SK-N-SH (cell line): Measurements from ENCODE around the gene OR51G1. TPM values are rescaled to one million over a fixed set of nuclear protein-coding genes. Genes with fewer than 3 reads are reported as not detected.

Experiments
- CTCF ChIA-PET: fragments of 300-600, 350-600 bp; formaldehyde crosslinking; extraction: SDS; loops from one replicate; lab custom pipeline; 2021; lab: Yijun Ruan, JAX
- POLR2A ChIA-PET: fragments of 350-600 bp; sonication (Branson Sonifier 250); formaldehyde crosslinking; extraction: SDS; loops from one replicate; lab custom pipeline; 2020; ENCODE audit warnings: antibody characterized with exemption, inconsistent platforms; lab: Yijun Ruan, JAX
- DNase-seq: peaks from one replicate; pipeline ENCODE4 v3.0.0; 2012
- H2AFZ ChIP-seq: fragments of 200-600 bp; sonication (generic); 2 replicates; pipeline ENCODE4 v1.8.1; 2016; ENCODE audit warnings: antibody characterized with exemption, mild to moderate bottlenecking, low read depth
- H3F3A ChIP-seq: fragments of 200-600 bp; sonication (generic); replicated peaks from 2 replicates; pipeline ENCODE3; 2016; ENCODE audit warnings: antibody characterized with exemption, mild to moderate bottlenecking; ENCODE audit not compliant: insufficient read depth
- H3K27ac ChIP-seq, 2 experiments: fragments of 200-500 bp in 1 of 2; fragments of 200-600 bp in 1 of 2; sonication (Bioruptor generic) in 1 of 2; sonication (generic), shearing (Covaris generic) in 1 of 2; 2 replicates each; pipeline versions ENCODE4 v1.5.1 to v1.6.1; 2014 to 2016; ENCODE audit warnings: low read depth in 2 of 2, inconsistent platforms in 1 of 2, low read length in 1 of 2, mild to moderate bottlenecking in 1 of 2, mixed read lengths in 1 of 2
- H3K27me3 ChIP-seq: fragments of 200-600 bp; sonication (generic), shearing (Covaris generic); 2 replicates; pipeline ENCODE4 v1.6.1; 2016; ENCODE audit warnings: mixed run types; ENCODE audit not compliant: insufficient read depth
- H3K36me3 ChIP-seq, 2 experiments: fragments of 200-500 bp in 1 of 2; fragments of 200-600 bp in 1 of 2; sonication (Bioruptor generic) in 1 of 2; sonication (generic) in 1 of 2; replicated peaks in 1 of 2; 2 replicates each; pipeline versions ENCODE3 to v1.5.1; 2014 to 2016; ENCODE audit warnings: low read length in 1 of 2, mild to moderate bottlenecking in 1 of 2; ENCODE audit not compliant: insufficient read depth in 2 of 2, control insufficient read depth in 1 of 2
- H3K4me1 ChIP-seq, 2 experiments: fragments of 200-500 bp in 1 of 2; fragments of 200-600 bp in 1 of 2; sonication (Bioruptor generic) in 1 of 2; sonication (generic), shearing (Covaris generic) in 1 of 2; 2 replicates each; pipeline versions ENCODE4 v1.5.1 to v1.6.1; 2014 to 2016; ENCODE audit warnings: low read depth in 1 of 2, low read length in 1 of 2, mixed run types in 1 of 2; ENCODE audit not compliant: insufficient read depth in 2 of 2, control insufficient read depth in 1 of 2
- H3K4me2 ChIP-seq: fragments of 200-600 bp; sonication (generic), shearing (Covaris generic); 2 replicates; pipeline ENCODE4 v1.6.1; 2017; ENCODE audit warnings: mixed run types
- H3K4me3 ChIP-seq, 2 experiments: fragments of 200-500 bp in 1 of 2; fragments of 200-600 bp in 1 of 2; sonication (Bioruptor generic) in 1 of 2; sonication (generic), shearing (Covaris generic) in 1 of 2; 2 replicates each; pipeline versions ENCODE4 v1.5.1 to v1.8.1; 2014 to 2016; ENCODE audit warnings: low read depth in 2 of 2, inconsistent platforms in 1 of 2, low read length in 1 of 2, mild to moderate bottlenecking in 1 of 2, mixed read lengths in 1 of 2, moderate library complexity in 1 of 2
- H3K79me2 ChIP-seq: fragments of 200-600 bp; sonication (generic); 2 replicates; pipeline ENCODE4 v1.8.1; 2017; ENCODE audit warnings: mild to moderate bottlenecking; ENCODE audit not compliant: insufficient read depth
- H3K9ac ChIP-seq: fragments of 200-600 bp; sonication (generic); 2 replicates; pipeline ENCODE4 v1.6.1; 2017; ENCODE audit warnings: mixed run types
- H3K9me2 ChIP-seq: fragments of 200-600 bp; sonication (generic); 2 replicates; pipeline ENCODE4 v1.6.1; 2017; ENCODE audit warnings: mixed run types
- H3K9me3 ChIP-seq: fragments of 200-600 bp; sonication (generic); 2 replicates; pipeline ENCODE4 v1.6.1; 2017; ENCODE audit warnings: mixed run types, mild to moderate bottlenecking, moderate library complexity
- H4K20me1 ChIP-seq: fragments of 200-600 bp; sonication (generic); 2 replicates; pipeline ENCODE4 v1.6.1; 2017; ENCODE audit warnings: mild to moderate bottlenecking, mixed run types; ENCODE audit not compliant: insufficient read depth
- ELF1 ChIP-seq: IDR thresholded peaks from 2 replicates; pipeline ENCODE4 v1.4.0; 2012
- EZH2phosphoT487 ChIP-seq: fragments of 200-600 bp; sonication (generic); IDR thresholded peaks from 2 replicates; pipeline ENCODE4 v1.6.1; 2017; ENCODE audit warnings: low read depth, mixed run types, mild to moderate bottlenecking, antibody characterized with exemption, moderate library complexity, borderline replicate concordance
- FOSL2 ChIP-seq: IDR thresholded peaks from 2 replicates; pipeline ENCODE4 v1.4.0; 2012; ENCODE audit warnings: low read depth, mild to moderate bottlenecking, moderate library complexity, borderline replicate concordance
- FOXM1 ChIP-seq: IDR thresholded peaks from 2 replicates; pipeline ENCODE4 v1.4.0; 2012; ENCODE audit warnings: low read depth, mild to moderate bottlenecking
- GABPA ChIP-seq: IDR thresholded peaks from 2 replicates; pipeline ENCODE4 v1.4.0; 2012; ENCODE audit warnings: low read depth, mild to moderate bottlenecking
- MXI1 ChIP-seq: IDR thresholded peaks from 2 replicates; pipeline ENCODE4 v1.6.1; 2012; ENCODE audit warnings: mild to moderate bottlenecking, low read depth, low read length, improper control_type of control experiment
- NFIC ChIP-seq: IDR thresholded peaks from 2 replicates; pipeline ENCODE4 v1.4.0; 2012; ENCODE audit warnings: borderline replicate concordance
- RAD21 ChIP-seq: IDR thresholded peaks from 2 replicates; pipeline ENCODE4 v1.6.1; 2012; ENCODE audit warnings: mild to moderate bottlenecking, low read length
- RXRA ChIP-seq: IDR thresholded peaks from 2 replicates; pipeline ENCODE4 v1.4.0; 2012; ENCODE audit warnings: low read depth, mild to moderate bottlenecking, borderline replicate concordance
- SIN3A ChIP-seq: IDR thresholded peaks from 2 replicates; pipeline ENCODE4 v1.6.1; 2012; ENCODE audit warnings: low read depth, mild to moderate bottlenecking, low read length, moderate library complexity, borderline replicate concordance
- SMC3 ChIP-seq: IDR thresholded peaks from 2 replicates; pipeline ENCODE4 v1.6.1; 2012; ENCODE audit warnings: low read depth, low read length, improper control_type of control experiment
- WGBS: methylation state at CpG from one replicate; pipeline ENCODE4 v1.1.6; 2017; ENCODE audit warnings: low lambda C conversion rate; 5-methylcytosine and 5-hydroxymethylcytosine counted together
- polyA plus RNA-seq, 3 experiments: library from polyadenylated mRNA; depleted of rRNA; stranded (reverse); fragments of >200 nt; gene quantifications; 2 replicates each; pipeline ENCODE4 v1.2.3, GENCODE V29; 2012
- TF ChIP-seq, protein P1 (sequence below): fragments of 150-350 bp; IDR thresholded peaks from 2 replicates; pipeline ENCODE4 v1.6.1; 2017; ENCODE audit warnings: antibody characterized with exemption, low read length, low read depth, borderline replicate concordance
- TF ChIP-seq, protein P2 (sequence below): IDR thresholded peaks from 2 replicates; pipeline ENCODE4 v1.4.0; 2012; ENCODE audit warnings: low read depth

OR51G1 gene
- polyA plus RNA-seq, 1 of the 3 experiments (the other 2 are of a cell fraction) = not detected

DNA sequence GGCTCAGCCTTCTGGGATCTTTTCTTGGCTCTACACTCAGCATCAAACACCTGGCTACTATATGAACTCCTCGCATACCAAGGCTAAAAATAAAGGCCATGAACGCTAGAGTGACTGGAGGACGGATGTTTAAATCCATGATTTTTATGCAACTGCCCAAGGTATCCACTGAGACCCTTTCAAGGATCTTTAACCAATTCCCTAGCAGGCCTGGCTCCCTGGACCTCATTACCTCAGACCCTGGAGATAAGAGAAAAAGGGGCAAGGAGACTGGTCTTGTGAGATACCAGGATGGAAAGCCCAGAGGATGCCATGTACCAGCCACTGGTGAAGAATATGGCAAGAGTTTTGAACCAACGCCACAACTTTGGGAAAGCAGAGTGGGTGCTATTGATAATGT lies 4.9 kb downstream of the OR51G1 start, which contains the start of gene OR51G2:
Gene OR51G2 (minus strand): TSS at position 101 of the 400 bp plus-strand sequence. CDS start 3,687 bp downstream, outside the sequence.
- Histone ChIP-seq H3K36me3 (no peaks in the 10 kb centered on the region), H2AFZ (no peak within 1 kb of the TSS), H3F3A (no peaks in the 10 kb centered on the region), H3K4me2 (no peak within 1 kb of the TSS), H4K20me1 (no peaks in the 10 kb centered on the region), H3K9me2 (no peaks in the 10 kb centered on the region), H3K79me2 (no peaks in the 10 kb centered on the region), H3K4me1 (no peaks in the 10 kb centered on the region), H3K4me3 (no peak within 1 kb of the TSS), H3K27me3 (no peaks in the 10 kb centered on the region; the same call in 1 of the 2 replicates), H3K9me3 (no peaks in the 10 kb centered on the region), H3K27ac (no peak within 1 kb of the TSS), H3K9ac (no peak within 1 kb of the TSS)
- POLR2A ChIA-PET = no interaction called here
- CTCF ChIA-PET = no interaction called here
- no peak for DNase-seq
- TF ChIP-seq FOXM1 = no peak
- WGBS = 5% methylated on average over 4 of the region's 4 CpGs

DNA sequence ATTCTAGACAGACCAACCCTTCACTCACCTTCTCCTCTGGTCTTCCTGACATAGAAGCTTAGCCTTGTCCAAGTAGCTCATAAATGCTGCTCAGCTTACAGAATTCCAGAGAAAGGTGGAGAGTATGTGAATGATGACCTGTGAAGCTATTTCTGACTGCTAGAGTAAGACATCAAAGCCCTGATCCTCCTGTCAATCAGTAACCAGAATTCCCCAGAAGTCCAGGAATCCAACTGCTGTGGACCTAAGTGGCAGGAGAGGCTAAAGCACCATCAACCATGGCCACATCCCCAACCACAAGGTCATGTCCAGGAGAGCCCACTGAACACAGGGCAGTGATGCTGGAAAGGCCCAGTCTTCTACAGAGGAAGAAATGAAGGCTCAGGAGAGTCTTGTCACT lies 7.6 kb downstream of the OR51G1 start:
- TF ChIP-seq, protein P1, sequence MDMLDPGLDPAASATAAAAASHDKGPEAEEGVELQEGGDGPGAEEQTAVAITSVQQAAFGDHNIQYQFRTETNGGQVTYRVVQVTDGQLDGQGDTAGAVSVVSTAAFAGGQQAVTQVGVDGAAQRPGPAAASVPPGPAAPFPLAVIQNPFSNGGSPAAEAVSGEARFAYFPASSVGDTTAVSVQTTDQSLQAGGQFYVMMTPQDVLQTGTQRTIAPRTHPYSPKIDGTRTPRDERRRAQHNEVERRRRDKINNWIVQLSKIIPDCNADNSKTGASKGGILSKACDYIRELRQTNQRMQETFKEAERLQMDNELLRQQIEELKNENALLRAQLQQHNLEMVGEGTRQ = no peak
- TF ChIP-seq FOSL2 (no peak), SIN3A (no peak), RXRA (no peak), ELF1 (no peak), GABPA (no peak), MXI1 (no peak), NFIC (no peak), SMC3 (no peak)
- TF ChIP-seq, protein P2, sequence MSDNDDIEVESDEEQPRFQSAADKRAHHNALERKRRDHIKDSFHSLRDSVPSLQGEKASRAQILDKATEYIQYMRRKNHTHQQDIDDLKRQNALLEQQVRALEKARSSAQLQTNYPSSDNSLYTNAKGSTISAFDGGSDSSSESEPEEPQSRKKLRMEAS = no peak
- Histone ChIP-seq H3K9me2 (no peaks in the 10 kb centered on the region), H3K9ac (no peak overlapping the region), H3K4me1 (no peaks in the 10 kb centered on the region), H3K9me3 (no peaks in the 10 kb centered on the region), H3K27ac (no peak overlapping the region), H2AFZ (no peak overlapping the region), H3K79me2 (no peaks in the 10 kb centered on the region), H3K36me3 (no peaks in the 10 kb centered on the region), H3K4me2 (no peak overlapping the region), H3F3A (no peaks in the 10 kb centered on the region), H3K4me3 (no peak overlapping the region), H3K27me3 (no peaks in the 10 kb centered on the region; the same call in 1 of the 2 replicates), H4K20me1 (no peaks in the 10 kb centered on the region)
- ChIA-PET CTCF (no interaction called here), POLR2A (no interaction called here)
- DNase-seq = no peak

DNA sequence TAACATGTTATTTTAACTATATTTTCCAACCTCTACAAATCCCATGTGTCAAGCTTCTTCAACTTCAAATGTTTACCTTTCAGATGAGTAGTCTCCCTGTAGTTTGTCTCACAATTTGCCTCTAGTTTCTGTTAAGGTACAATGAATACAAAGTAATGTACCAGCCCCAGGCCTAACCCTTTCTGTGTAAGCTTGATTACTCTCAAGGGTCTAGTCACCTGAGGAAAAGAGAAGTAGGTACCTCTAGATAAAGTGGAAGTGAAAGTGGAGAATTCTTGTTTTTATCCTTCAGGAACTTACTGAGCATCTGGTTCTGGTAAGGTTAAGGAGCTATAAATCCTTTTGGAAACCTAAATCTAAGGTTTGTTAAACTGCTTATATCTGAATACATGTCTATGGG lies 20.7 kb downstream of the OR51G1 start, which contains the start of gene OR51A7:
Gene OR51A7 (plus strand): TSS at position 300 of the 400 bp plus-strand sequence. CDS start 3,587 bp downstream, outside the sequence.
- DNase-seq = no peak
- Histone ChIP-seq H2AFZ (no peak within 1 kb of the TSS), H3K27me3 (no peaks in the 10 kb centered on the region), H3K9ac (no peak within 1 kb of the TSS), H3K4me3 (no peak within 1 kb of the TSS), H3K27ac (no peak within 1 kb of the TSS), H3K79me2 (no peaks in the 10 kb centered on the region), H3K9me2 (no peaks in the 10 kb centered on the region), H3K4me1 (no peaks in the 10 kb centered on the region), H4K20me1 (no peaks in the 10 kb centered on the region), H3K4me2 (no peak within 1 kb of the TSS), H3K9me3 (no peaks in the 10 kb centered on the region), H3F3A (no peaks in the 10 kb centered on the region), H3K36me3 (no peaks in the 10 kb centered on the region)
- POLR2A ChIA-PET = no interaction called here
- CTCF ChIA-PET = no interaction called here
- TF ChIP-seq RAD21 (no peak), EZH2phosphoT487 (no peak), SMC3 (no peak)
